OCI-LY1 (cell line): ENCODE measurements around the gene CSTF1.

Source experiments
- CTCF ChIP-seq: fragments of 200-600 bp; sonication (generic), shearing (Covaris generic); IDR thresholded peaks from 2 replicates; pipeline ENCODE4 v1.5.1; 2017; ENCODE audit warnings: mild to moderate bottlenecking, antibody characterized with exemption, low read length, moderate library complexity, mixed read lengths
- EZH2 ChIP-seq: fragments of 200-600 bp; sonication (generic), shearing (Covaris generic); IDR thresholded peaks from 2 replicates; pipeline ENCODE4 v1.8.0; 2017; ENCODE audit warnings: borderline replicate concordance, mixed run types, mild to moderate bottlenecking, antibody characterized with exemption, low read length, moderate library complexity, mixed read lengths

- TF ChIP-seq CTCF: no peak
- no peak for TF ChIP-seq EZH2
Measured at GRCh38 chr20:56420028-56420427, 27.6 kb downstream of the CSTF1 start.
